Large intestine (tissue), 3 donors: Measurements from ENCODE around the gene PUS1. TPM values are rescaled to one million over a fixed set of nuclear protein-coding genes. Genes with fewer than 3 reads are reported as not detected.

ENCODE experiments used
- DNase-seq, 2 donors: peaks; one replicate each; pipeline versions ENCODE4 v3.0.0 to v3.0.0-alpha.2; 2013
- H3K27ac ChIP-seq: one replicate; pipeline ENCODE4 v1.5.1; 2013; ENCODE audit warnings: low read length
- H3K27me3 ChIP-seq: 2 replicates; pipeline ENCODE4 v1.6.1; 2013; ENCODE audit warnings: low read length; ENCODE audit not compliant: control insufficient read depth, insufficient read depth
- H3K36me3 ChIP-seq: 2 replicates; pipeline ENCODE4 v1.6.1; 2013; ENCODE audit warnings: low read length; ENCODE audit not compliant: control insufficient read depth, insufficient read depth
- H3K4me1 ChIP-seq: one replicate; pipeline ENCODE4 v1.6.1; 2013; ENCODE audit warnings: low read length; ENCODE audit not compliant: control insufficient read depth, insufficient read depth
- H3K4me3 ChIP-seq: one replicate; pipeline ENCODE4 v1.5.1; 2013; ENCODE audit warnings: low read length
- H3K9me3 ChIP-seq: one replicate; pipeline ENCODE4 v1.6.1; 2013; ENCODE audit warnings: mild to moderate bottlenecking, low read depth, low read length, moderate library complexity; ENCODE audit not compliant: control insufficient read depth
- WGBS: methylation state at CpG from one replicate; pipeline ENCODE4 v1.1.5; 2013; ENCODE audit warnings: low lambda C conversion rate; ENCODE audit not compliant: insufficient coverage; 5-methylcytosine and 5-hydroxymethylcytosine counted together
- polyA plus RNA-seq: library from polyadenylated mRNA; unstranded; fragments of 120-200 nt; gene quantifications from one replicate; pipeline ENCODE4 v1.2.1, GENCODE V29; 2013

The PUS1 gene
- polyA plus RNA-seq, 1 donor = 26.1 TPM

DNA sequence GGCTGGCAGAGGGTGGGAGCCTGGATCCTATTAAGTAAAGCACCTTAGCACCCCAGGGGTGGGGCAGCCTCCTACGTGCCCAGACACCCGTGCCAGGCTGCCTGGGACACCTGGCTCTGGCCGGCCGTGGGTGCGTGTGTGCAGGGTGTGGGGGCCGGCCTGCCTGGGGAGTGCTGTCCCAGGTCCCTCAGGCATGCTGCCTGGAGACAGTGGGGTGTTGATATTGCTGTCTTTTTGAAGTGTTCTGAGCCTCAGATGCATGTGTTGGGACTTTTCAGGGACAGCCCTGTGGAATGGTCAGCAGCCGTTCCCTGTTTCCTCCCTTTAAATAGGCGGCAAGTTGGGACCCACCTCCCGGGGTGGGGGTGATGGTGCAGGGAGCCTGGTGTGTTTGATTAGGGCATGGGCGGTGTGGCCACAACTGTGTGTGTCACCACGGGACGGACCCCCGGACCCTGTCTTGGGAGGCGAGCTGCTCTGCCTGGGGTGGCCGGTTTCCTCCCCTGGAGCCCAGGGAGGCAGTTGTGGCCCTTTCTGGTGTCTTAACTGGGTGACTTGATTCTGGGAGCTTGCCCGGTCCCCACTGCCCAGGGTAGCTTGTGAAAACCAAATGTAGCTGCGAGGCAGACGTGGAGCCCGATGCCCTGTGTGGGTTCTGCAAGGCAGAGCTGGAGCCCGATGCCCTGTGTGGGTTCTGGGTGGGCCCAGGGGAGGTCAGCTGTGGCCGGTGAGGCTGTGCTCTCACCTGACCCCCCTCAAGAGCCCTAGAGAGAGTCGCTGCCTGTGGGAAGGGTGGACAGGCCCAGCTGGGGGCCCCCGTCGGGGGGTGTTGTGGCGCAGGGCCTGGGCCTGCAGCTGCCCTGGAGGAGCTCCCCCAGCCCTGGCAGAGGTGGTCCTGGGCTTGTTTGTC lies 26.5 kb upstream of the PUS1 start:
- Histone ChIP-seq H3K27me3 (no peaks in the 10 kb centered on the region), H3K27ac (no peak overlapping the region), H3K4me1 (no peaks in the 10 kb centered on the region), H3K9me3 (no peaks in the 10 kb centered on the region), H3K4me3 (no peak overlapping the region), H3K36me3 (peaks cover 18% of the 10 kb centered on the region)
- no peak for DNase-seq
- WGBS = no CpG with 5 or more reads among the region's 25 CpGs

DNA sequence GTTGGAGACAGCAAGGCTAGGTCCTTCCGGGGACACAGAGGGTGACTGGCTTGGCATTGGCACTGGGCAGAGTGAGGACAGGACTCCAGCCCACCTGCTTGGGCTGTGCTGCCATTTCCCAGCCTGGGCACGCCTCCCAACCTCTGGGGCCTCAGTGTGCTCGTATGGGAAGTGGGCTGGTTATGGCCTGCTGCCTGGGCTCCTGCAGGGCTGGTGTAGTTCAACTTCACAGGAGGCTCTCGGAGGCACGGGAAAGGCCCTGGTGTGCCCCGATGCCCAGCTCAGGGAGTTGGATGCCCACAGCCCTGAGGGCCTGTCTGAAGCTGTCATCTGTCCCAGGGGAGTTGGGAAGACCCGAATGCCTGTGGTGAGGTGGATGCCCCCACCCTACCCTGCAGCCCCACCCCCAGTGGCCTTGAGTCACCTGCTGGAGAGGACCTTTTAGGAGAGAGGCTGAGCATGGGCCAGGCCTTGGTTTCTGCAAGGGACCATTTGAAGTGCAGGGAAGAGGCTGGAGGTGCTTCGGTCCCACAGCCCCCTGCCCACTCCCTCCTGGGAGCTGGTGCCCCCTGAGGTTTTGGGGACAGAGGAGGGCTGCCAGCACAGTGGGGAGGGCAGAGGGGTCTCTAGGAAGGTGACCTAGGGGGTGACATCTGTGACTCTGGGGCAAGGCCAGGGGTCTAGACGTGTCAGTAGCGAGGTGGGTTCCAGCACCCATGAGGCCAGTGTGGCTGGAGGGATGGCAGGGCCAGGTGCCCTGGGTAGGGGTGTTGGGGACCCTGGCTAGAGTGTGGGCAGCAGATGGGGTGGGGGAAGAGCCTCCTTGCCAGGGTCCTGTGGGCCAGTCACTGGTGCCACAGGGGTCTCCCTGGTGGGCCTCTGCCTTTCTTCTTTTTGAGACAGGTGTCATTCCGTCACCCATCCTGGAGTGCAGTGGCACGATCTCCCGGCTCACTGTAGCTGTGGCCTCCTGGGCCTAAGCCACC lies 25.5 kb upstream of the PUS1 start:
- no peak overlapping the region for H3K27ac ChIP-seq
- H3K27me3 ChIP-seq = no peaks in the 10 kb centered on the region
- H3K4me3 ChIP-seq = no peak overlapping the region
- no CpG with 5 or more reads among the region's 13 CpGs for WGBS
- H3K36me3 ChIP-seq = peaks cover 14% of the 10 kb centered on the region
- no peaks in the 10 kb centered on the region for H3K4me1 ChIP-seq
- DNase-seq = no peak
- H3K9me3 ChIP-seq = no peaks in the 10 kb centered on the region

- Histone ChIP-seq H3K4me3 (no peak overlapping the region), H3K4me1 (no peaks in the 10 kb centered on the region), H3K36me3 (peaks cover 18% of the 10 kb centered on the region), H3K9me3 (no peaks in the 10 kb centered on the region), H3K27me3 (no peaks in the 10 kb centered on the region), H3K27ac (no peak overlapping the region)
- no CpG with 5 or more reads among the region's 5 CpGs for WGBS
- no peak for DNase-seq
These were observed 24.7 kb upstream of the PUS1 start for GRCh38 chr12:131904346-131904745.

- no peak overlapping the region for H3K4me3 ChIP-seq
- peaks cover 26% of the 10 kb centered on the region for H3K36me3 ChIP-seq
- no peaks in the 10 kb centered on the region for H3K9me3 ChIP-seq
- DNase-seq = no peak
- no peaks in the 10 kb centered on the region for H3K4me1 ChIP-seq
- H3K27ac ChIP-seq = no peak overlapping the region
- H3K27me3 ChIP-seq = no peaks in the 10 kb centered on the region
- no CpG with 5 or more reads among the region's 13 CpGs for WGBS
These were observed 23.9 kb upstream of the PUS1 start for GRCh38 chr12:131905081-131905629.

DNA sequence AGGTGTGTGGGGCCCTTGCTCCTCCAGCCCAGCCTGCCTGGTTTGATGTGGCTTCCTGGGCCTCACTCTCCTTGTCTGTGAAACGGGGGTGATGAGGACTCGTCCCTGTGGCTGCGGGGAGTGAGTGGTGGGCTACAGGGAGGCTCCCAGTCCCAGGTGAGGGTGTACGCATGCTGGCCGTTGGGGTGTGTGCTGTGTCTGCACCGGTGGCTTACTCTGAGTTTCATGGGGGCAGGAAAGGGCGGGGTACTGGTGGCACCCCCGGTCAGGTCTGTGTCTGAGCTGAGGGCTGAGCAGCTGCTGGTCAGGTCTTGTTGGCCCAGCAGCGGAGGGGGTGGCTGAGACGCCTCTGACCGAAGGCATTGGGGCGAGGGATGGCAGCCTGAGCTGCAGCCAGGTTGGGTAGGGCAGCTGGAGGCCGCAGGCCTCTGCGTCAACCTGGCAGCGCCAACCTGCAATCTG lies 23.4 kb upstream of the PUS1 start:
- no peak for DNase-seq
- H3K4me3 ChIP-seq = no peak overlapping the region
- no peaks in the 10 kb centered on the region for H3K9me3 ChIP-seq
- no peaks in the 10 kb centered on the region for H3K4me1 ChIP-seq
- no peaks in the 10 kb centered on the region for H3K27me3 ChIP-seq
- H3K27ac ChIP-seq = no peak overlapping the region
- WGBS = no CpG with 5 or more reads among the region's 15 CpGs
- peaks cover 29% of the 10 kb centered on the region for H3K36me3 ChIP-seq

DNA sequence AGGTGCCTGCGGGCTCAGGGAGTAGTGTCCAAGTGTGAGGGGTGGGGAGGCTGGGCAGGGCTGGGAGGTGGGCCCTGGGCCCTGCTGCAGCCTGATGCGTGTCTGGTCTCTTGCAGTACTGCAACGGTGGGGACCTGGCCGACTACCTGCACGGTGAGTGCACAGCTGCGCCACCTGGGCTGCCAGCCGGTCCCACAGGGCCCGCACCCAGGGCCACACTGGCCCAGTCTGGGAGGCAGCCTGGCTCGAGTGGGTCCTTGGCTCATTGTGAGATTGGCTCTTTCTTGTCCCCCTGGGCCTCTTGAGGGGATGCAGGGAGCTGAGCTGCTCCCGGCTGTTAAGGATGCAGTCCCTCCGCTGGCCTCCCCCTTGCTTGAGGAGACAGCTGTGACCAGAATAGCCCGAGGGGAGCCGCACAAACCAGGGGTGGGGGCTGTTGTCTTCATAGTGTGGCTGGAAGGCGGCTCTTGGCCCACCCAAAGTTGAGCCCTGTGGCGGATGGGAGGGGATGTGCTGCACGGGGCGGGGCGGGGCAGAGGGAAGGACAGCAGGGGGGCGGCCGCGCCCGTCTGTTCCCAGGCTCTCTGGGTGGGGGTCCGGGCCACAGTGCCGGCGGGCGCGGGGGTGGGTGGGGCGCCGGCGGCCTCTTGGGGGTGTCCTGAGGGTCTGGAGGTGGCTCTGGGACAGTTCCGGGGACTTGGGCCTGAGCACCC lies 21.5 kb upstream of the PUS1 start:
- H3K27me3 ChIP-seq = no peaks in the 10 kb centered on the region
- no peak for DNase-seq
- H3K4me1 ChIP-seq = no peaks in the 10 kb centered on the region
- H3K27ac ChIP-seq = no peak overlapping the region
- H3K36me3 ChIP-seq = peaks cover 45% of the 10 kb centered on the region
- WGBS = no CpG with 5 or more reads among the region's 31 CpGs
- no peaks in the 10 kb centered on the region for H3K9me3 ChIP-seq
- H3K4me3 ChIP-seq = no peak overlapping the region

DNA sequence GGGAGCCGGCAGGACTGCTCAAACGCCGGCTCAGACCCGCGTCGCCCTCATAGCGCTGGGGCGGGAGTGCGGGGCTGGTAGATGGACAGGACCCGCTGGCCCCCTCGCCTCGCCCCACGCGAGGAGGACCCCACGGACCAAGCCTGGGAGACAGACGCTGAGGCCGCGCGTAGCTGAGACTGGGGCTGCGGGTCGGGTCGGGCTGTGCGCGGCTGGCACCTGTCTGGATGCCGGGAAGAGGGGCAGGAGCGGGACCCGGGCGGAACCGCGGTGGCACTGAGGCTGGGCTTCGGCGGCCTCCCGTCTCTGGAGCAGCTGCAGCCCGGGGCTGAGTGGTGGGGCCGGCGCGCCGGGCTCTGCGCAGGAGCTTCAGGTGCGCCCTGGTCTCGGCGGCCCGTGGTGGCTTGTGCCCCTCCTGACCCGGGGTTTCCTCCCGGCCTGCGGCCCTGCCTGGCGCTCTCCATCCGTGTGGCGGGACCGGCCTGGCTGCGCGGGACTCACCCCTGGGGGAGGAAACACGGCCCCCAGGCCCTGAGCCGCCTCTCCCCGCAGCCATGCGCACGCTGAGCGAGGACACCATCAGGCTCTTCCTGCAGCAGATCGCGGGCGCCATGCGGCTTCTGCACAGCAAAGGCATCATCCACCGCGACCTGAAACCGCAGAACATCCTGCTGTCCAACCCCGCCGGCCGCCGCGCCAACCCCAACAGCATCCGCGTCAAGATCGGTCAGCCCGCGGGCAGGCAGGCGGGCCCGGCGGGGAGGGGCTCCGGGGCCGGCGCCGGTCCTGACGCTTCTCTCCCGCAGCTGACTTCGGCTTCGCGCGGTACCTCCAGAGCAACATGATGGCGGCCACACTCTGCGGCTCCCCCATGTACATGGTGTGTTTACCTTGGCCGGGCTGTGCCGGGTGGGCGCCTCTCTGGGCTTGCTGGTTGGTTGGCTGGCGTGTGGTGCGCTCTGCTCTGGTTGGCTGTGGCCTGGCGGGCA lies 20.7 kb upstream of the PUS1 start:
- Histone ChIP-seq H3K4me3 (no peak overlapping the region), H3K27ac (no peak overlapping the region), H3K9me3 (no peaks in the 10 kb centered on the region), H3K36me3 (peaks cover 52% of the 10 kb centered on the region), H3K4me1 (no peaks in the 10 kb centered on the region), H3K27me3 (no peaks in the 10 kb centered on the region)
- no peak for DNase-seq
- no CpG with 5 or more reads among the region's 96 CpGs for WGBS

DNA sequence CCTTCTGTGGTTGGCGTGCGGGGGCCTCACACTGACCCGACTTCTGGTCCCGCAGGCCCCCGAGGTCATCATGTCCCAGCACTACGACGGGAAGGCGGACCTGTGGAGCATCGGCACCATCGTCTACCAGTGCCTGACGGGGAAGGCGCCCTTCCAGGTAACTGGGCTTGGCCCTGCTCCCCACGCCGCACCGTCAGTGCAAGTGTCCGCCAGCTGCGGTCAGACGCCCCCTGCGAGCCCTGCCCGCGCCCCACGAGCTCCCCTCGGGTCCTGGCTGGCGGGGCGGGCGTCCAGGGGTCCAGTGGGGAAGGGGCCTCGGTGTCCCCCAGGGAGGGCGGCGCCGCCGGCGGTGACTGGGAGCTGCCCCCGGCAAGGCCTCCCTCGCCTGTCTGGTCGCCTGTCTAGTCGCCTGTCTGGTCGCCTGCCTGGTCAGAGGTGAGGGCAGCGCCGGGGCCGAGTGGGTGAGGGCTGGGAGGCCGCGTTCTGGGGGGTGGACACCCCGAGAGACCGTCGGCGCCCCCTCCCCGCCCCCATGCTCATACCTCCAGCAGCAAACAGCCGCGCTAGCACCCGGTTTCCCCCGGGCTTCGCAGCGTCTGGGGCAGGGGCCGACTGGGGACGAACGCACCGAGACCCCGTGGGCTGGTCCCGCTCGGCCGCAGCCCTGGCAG lies 19.9 kb upstream of the PUS1 start:
- no CpG with 5 or more reads among the region's 61 CpGs for WGBS
- peaks cover 58% of the 10 kb centered on the region for H3K36me3 ChIP-seq
- no peak overlapping the region for H3K4me3 ChIP-seq
- H3K27me3 ChIP-seq = no peaks in the 10 kb centered on the region
- H3K27ac ChIP-seq = no peak overlapping the region
- DNase-seq = no peak
- H3K4me1 ChIP-seq = no peaks in the 10 kb centered on the region
- H3K9me3 ChIP-seq = no peaks in the 10 kb centered on the region
